NCI-H2227 (cell line): Measurements from ENCODE around the gene ANKRD52.
A peak's percentile ranks its signal among the peaks of the same experiment; 100 is the strongest.
"Not testable (repeated sequence)": the region's sequence is repeated elsewhere in the genome, so short reads cannot be mapped to it uniquely, and the experiment has no call there.

Experiments used
- DNase-seq: peaks from one replicate; lab custom pipeline; 2025; ENCODE audit not compliant: unreplicated experiment; lab: John Stamatoyannopoulos, UW

ANKRD52 gene

GRCh38 chr12:56274299-56274698, 16.1 kb upstream of the ANKRD52 start:
- DNase-seq, result no peak

GRCh38 chr12:56272468-56272867, 14.3 kb upstream of the ANKRD52 start:
- not testable (repeated sequence) for DNase-seq

GRCh38 chr12:56271031-56271430, 12.8 kb upstream of the ANKRD52 start:
- peak; percentile 11 for DNase-seq

GRCh38 chr12:56267443-56268071, 9.4 kb upstream of the ANKRD52 start:
- DNase-seq, result no peak

- peak; percentile 88 for DNase-seq
Measured at GRCh38 chr12:56266693-56267442, 8.7 kb upstream of the ANKRD52 start, which contains the start of gene COQ10A. Gene COQ10A (plus strand): TSS chr12:56266942. CDS start chr12:56267119, 177 bp downstream.

- not testable (repeated sequence) for DNase-seq
Measured at GRCh38 chr12:56266068-56266692, 8.0 kb upstream of the ANKRD52 start.

GRCh38 chr12:56262955-56263354, 4.8 kb upstream of the ANKRD52 start:
- DNase-seq, result not testable (repeated sequence)

GRCh38 chr12:56261503-56262232, 3.5 kb upstream of the ANKRD52 start:
- DNase-seq, result no peak

- no peak for DNase-seq
Measured at GRCh38 chr12:56260921-56261320, 2.7 kb upstream of the ANKRD52 start.

GRCh38 chr12:56260380-56260779, 2.2 kb upstream of the ANKRD52 start:
- DNase-seq, result no peak

- DNase-seq, result peak; percentile 53
Measured at GRCh38 chr12:56258820-56259183, 618 bp upstream of the ANKRD52 start.

- DNase-seq, result peak; percentile 34
Measured at GRCh38 chr12:56257491-56258067, 605 bp downstream of the ANKRD52 start.

GRCh38 chr12:56257071-56257470, 1.1 kb downstream of the ANKRD52 start:
- no peak for DNase-seq

- DNase-seq, result peak; percentile 7
Measured at GRCh38 chr12:56256326-56256960, 1.7 kb downstream of the ANKRD52 start.

GRCh38 chr12:56255671-56256070, 2.5 kb downstream of the ANKRD52 start:
- no peak for DNase-seq

GRCh38 chr12:56253091-56253490, 5.1 kb downstream of the ANKRD52 start:
- no peak for DNase-seq

- DNase-seq, result no peak
Measured at GRCh38 chr12:56252649-56253048, 5.5 kb downstream of the ANKRD52 start.

GRCh38 chr12:56248711-56249110, 9.5 kb downstream of the ANKRD52 start:
- DNase-seq, result no peak

- DNase-seq, result no peak
Measured at GRCh38 chr12:56247923-56248322, 10.3 kb downstream of the ANKRD52 start.

GRCh38 chr12:56244494-56244893, 13.7 kb downstream of the ANKRD52 start:
- DNase-seq, result no peak
